ENCODE data around the gene SERPINE1. TPM values are rescaled to one million over a fixed set of nuclear protein-coding genes. Genes with fewer than 3 reads are reported as not detected.
A peak's percentile ranks its signal among the peaks of the same experiment; 100 is the strongest.

The SERPINE1 gene
- total and polyA plus RNA-seq, 2 experiments from 2014 or later = 0.97 to 1.2 TPM

DNA sequence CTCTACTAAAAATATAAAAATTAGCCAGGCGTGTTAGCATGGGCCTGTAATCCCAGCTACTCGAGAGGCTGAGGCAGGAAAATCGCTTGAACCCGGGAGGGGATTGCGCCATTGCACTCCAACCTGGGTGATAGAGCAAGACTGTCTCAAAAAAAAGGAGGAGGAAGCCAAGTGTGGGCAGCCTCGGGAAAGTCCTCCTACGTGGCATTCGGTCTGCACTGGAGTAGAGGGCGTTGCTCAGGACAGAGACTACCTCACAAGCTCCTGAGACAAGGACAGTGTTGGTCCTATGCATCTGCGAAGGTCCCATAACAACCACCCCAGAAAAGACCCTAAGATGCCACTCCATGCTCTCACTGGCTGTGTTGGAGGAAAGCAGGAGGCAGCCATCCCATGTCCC, 10.0 kb upstream of the SERPINE1 start:
- H3K4me2 ChIP-seq = no peak overlapping the region

More for the DNA sequence above, 10.0 kb upstream of the SERPINE1 start:
- DNase-seq (ENCODE audit: low spot score) (no peak), ATAC-seq (no peak)
- Histone ChIP-seq H3F3A (replicated peaks; ENCODE audit: low read depth) (0 out of 2 replicates have a peak, but pooled peaks cover 4% of the 10 kb centered on the region), H3K36me3 (ENCODE audit: insufficient read depth) (no peaks in the 10 kb centered on the region), H3K9me2 (ENCODE audit: insufficient read depth) (no peaks in the 10 kb centered on the region), H2AFZ (peak overlapping the region; percentile 52; the same call in 1 of the 2 replicates), H3K4me3 (no peak overlapping the region), H3K27me3 (ENCODE audit: insufficient read depth) (no peaks in the 10 kb centered on the region), H3K27ac (ENCODE audit: low read depth) (no peak overlapping the region), H4K20me1 (replicated peaks; ENCODE audit: insufficient read depth) (no peaks in the 10 kb centered on the region), H3K4me1 (ENCODE audit: insufficient read depth) (peaks cover 6% of the 10 kb centered on the region; the same call in 1 of the 2 replicates), H3K79me2 (replicated peaks; ENCODE audit: insufficient read depth) (no peaks in the 10 kb centered on the region)
- Mint-ChIP-seq H3K27me3 (ENCODE audit: insufficient read depth, low read depth, poor library complexity) (peaks cover 14% of the 10 kb centered on the region), H3K27ac (no peak overlapping the region), H3K9me3 (no peaks in the 10 kb centered on the region; the same call in 1 of the 3 replicates), H3K4me3 (no peak overlapping the region), H3K4me1 (peaks cover under 1% of the 10 kb centered on the region; the same call in 2 of the 3 replicates), H3K36me3 (ENCODE audit: low read depth) (no peaks in the 10 kb centered on the region)
- TF ChIP-seq ZNF114 (CRISPR knock-in tag; IDR thresholded peaks at IDR 0.05) (no peak), JUNB (IDR thresholded peaks at IDR 0.05; ENCODE audit: unreplicated experiment) (no peak), CREB1 (CRISPR knock-in tag; IDR thresholded peaks at IDR 0.05; ENCODE audit: low read depth) (no peak), EZH2phosphoT487 (IDR thresholded peaks at IDR 0.05; ENCODE audit: unreplicated experiment) (no peak), EZH2 (IDR thresholded peaks at IDR 0.05; ENCODE audit: low read depth, unreplicated experiment) (no peak), NANOG (IDR thresholded peaks at IDR 0.05; ENCODE audit: borderline replicate concordance) (no peak), STAT1 (IDR thresholded peaks at IDR 0.05; ENCODE audit: unreplicated experiment) (no peak), POLR2AphosphoS5 (IDR thresholded peaks at IDR 0.05; ENCODE audit: low read depth) (no peak), ZNF331 (CRISPR knock-in tag; IDR thresholded peaks at IDR 0.05; ENCODE audit: low read depth) (no peak)
- TF ChIP-seq, protein P1, sequence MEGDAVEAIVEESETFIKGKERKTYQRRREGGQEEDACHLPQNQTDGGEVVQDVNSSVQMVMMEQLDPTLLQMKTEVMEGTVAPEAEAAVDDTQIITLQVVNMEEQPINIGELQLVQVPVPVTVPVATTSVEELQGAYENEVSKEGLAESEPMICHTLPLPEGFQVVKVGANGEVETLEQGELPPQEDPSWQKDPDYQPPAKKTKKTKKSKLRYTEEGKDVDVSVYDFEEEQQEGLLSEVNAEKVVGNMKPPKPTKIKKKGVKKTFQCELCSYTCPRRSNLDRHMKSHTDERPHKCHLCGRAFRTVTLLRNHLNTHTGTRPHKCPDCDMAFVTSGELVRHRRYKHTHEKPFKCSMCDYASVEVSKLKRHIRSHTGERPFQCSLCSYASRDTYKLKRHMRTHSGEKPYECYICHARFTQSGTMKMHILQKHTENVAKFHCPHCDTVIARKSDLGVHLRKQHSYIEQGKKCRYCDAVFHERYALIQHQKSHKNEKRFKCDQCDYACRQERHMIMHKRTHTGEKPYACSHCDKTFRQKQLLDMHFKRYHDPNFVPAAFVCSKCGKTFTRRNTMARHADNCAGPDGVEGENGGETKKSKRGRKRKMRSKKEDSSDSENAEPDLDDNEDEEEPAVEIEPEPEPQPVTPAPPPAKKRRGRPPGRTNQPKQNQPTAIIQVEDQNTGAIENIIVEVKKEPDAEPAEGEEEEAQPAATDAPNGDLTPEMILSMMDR (conservative IDR thresholded peaks at IDR 0.05; ENCODE audit: low read depth in 2 of 2) = no peak
- TF ChIP-seq, protein P2, sequence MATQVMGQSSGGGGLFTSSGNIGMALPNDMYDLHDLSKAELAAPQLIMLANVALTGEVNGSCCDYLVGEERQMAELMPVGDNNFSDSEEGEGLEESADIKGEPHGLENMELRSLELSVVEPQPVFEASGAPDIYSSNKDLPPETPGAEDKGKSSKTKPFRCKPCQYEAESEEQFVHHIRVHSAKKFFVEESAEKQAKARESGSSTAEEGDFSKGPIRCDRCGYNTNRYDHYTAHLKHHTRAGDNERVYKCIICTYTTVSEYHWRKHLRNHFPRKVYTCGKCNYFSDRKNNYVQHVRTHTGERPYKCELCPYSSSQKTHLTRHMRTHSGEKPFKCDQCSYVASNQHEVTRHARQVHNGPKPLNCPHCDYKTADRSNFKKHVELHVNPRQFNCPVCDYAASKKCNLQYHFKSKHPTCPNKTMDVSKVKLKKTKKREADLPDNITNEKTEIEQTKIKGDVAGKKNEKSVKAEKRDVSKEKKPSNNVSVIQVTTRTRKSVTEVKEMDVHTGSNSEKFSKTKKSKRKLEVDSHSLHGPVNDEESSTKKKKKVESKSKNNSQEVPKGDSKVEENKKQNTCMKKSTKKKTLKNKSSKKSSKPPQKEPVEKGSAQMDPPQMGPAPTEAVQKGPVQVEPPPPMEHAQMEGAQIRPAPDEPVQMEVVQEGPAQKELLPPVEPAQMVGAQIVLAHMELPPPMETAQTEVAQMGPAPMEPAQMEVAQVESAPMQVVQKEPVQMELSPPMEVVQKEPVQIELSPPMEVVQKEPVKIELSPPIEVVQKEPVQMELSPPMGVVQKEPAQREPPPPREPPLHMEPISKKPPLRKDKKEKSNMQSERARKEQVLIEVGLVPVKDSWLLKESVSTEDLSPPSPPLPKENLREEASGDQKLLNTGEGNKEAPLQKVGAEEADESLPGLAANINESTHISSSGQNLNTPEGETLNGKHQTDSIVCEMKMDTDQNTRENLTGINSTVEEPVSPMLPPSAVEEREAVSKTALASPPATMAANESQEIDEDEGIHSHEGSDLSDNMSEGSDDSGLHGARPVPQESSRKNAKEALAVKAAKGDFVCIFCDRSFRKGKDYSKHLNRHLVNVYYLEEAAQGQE (IDR thresholded peaks at IDR 0.05; ENCODE audit: unreplicated experiment) = no peak
- TF ChIP-seq, protein P3, sequence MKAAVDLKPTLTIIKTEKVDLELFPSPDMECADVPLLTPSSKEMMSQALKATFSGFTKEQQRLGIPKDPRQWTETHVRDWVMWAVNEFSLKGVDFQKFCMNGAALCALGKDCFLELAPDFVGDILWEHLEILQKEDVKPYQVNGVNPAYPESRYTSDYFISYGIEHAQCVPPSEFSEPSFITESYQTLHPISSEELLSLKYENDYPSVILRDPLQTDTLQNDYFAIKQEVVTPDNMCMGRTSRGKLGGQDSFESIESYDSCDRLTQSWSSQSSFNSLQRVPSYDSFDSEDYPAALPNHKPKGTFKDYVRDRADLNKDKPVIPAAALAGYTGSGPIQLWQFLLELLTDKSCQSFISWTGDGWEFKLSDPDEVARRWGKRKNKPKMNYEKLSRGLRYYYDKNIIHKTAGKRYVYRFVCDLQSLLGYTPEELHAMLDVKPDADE (IDR thresholded peaks at IDR 0.05) = no peak
- TF ChIP-seq, protein P4, sequence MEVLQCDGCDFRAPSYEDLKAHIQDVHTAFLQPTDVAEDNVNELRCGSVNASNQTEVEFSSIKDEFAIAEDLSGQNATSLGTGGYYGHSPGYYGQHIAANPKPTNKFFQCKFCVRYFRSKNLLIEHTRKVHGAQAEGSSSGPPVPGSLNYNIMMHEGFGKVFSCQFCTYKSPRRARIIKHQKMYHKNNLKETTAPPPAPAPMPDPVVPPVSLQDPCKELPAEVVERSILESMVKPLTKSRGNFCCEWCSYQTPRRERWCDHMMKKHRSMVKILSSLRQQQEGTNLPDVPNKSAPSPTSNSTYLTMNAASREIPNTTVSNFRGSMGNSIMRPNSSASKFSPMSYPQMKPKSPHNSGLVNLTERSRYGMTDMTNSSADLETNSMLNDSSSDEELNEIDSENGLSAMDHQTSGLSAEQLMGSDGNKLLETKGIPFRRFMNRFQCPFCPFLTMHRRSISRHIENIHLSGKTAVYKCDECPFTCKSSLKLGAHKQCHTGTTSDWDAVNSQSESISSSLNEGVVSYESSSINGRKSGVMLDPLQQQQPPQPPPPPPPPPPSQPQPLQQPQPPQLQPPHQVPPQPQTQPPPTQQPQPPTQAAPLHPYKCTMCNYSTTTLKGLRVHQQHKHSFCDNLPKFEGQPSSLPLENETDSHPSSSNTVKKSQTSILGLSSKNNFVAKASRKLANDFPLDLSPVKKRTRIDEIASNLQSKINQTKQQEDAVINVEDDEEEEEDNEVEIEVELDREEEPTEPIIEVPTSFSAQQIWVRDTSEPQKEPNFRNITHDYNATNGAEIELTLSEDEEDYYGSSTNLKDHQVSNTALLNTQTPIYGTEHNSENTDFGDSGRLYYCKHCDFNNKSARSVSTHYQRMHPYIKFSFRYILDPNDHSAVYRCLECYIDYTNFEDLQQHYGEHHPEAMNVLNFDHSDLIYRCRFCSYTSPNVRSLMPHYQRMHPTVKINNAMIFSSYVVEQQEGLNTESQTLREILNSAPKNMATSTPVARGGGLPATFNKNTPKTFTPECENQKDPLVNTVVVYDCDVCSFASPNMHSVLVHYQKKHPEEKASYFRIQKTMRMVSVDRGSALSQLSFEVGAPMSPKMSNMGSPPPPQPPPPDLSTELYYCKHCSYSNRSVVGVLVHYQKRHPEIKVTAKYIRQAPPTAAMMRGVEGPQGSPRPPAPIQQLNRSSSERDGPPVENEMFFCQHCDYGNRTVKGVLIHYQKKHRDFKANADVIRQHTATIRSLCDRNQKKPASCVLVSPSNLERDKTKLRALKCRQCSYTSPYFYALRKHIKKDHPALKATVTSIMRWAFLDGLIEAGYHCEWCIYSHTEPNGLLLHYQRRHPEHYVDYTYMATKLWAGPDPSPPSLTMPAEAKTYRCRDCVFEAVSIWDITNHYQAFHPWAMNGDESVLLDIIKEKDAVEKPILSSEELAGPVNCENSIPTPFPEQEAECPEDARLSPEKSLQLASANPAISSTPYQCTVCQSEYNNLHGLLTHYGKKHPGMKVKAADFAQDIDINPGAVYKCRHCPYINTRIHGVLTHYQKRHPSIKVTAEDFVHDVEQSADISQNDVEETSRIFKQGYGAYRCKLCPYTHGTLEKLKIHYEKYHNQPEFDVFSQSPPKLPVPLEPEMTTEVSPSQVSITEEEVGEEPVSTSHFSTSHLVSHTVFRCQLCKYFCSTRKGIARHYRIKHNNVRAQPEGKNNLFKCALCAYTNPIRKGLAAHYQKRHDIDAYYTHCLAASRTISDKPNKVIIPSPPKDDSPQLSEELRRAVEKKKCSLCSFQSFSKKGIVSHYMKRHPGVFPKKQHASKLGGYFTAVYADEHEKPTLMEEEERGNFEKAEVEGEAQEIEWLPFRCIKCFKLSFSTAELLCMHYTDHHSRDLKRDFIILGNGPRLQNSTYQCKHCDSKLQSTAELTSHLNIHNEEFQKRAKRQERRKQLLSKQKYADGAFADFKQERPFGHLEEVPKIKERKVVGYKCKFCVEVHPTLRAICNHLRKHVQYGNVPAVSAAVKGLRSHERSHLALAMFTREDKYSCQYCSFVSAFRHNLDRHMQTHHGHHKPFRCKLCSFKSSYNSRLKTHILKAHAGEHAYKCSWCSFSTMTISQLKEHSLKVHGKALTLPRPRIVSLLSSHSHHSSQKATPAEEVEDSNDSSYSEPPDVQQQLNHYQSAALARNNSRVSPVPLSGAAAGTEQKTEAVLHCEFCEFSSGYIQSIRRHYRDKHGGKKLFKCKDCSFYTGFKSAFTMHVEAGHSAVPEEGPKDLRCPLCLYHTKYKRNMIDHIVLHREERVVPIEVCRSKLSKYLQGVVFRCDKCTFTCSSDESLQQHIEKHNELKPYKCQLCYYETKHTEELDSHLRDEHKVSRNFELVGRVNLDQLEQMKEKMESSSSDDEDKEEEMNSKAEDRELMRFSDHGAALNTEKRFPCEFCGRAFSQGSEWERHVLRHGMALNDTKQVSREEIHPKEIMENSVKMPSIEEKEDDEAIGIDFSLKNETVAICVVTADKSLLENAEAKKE (CRISPR knock-in tag; IDR thresholded peaks at IDR 0.05) = no peak

Measured in GM23338 (cell line).